ENCODE measurements around the gene TSPEAR.

The TSPEAR gene

DNA sequence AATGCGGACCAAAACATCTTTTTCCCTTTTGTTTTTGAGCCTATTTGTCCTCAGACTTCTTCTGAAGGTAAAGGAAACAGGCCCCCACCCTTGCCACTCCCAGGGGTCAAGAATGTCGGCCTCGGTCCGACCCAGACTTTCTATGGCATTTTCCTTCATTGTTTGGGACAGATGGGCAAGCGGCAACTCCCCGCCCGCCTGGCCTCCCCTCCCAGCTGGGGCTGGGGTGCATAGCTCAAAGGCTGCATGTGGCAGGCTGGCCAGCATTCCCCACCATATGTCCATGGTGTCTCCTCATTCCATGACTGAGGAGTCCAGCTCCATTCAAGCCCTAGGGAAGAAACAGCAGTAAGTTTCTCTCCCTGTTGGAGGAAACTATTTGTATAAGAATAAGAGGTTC, 29.4 kb upstream of the TSPEAR start:
- Histone ChIP-seq H3K27ac (ENCODE audit: low read depth, low read length, poor library complexity, severe bottlenecking) (no peak overlapping the region), H3K27me3 (ENCODE audit: insufficient read depth, low read length) (no peaks in the 10 kb centered on the region; the same call in none of the 2 replicates), H3K9ac (ENCODE audit: low read length) (no peak overlapping the region), H3K4me3 (ENCODE audit: low read depth, low read length, poor library complexity, severe bottlenecking) (no peak overlapping the region), H3K36me3 (ENCODE audit: insufficient read depth, low read length) (no peaks in the 10 kb centered on the region), H3K4me2 (ENCODE audit: low read length) (no peak overlapping the region), H2AFZ (ENCODE audit: low read length) (no peak overlapping the region), H3F3A (ENCODE audit: insufficient read depth, low read length) (no peaks in the 10 kb centered on the region), H3K9me3 (ENCODE audit: low read length) (0 out of 2 replicates have a peak, but pooled peaks cover 2% of the 10 kb centered on the region), H3K9me2 (ENCODE audit: low read depth, low read length) (no peaks in the 10 kb centered on the region), H3K4me1 (ENCODE audit: insufficient read depth, low read length, severe bottlenecking) (no peaks in the 10 kb centered on the region), H4K20me1 (ENCODE audit: insufficient read depth, low read length) (no peaks in the 10 kb centered on the region), H3K79me2 (ENCODE audit: insufficient read depth, low read length) (no peaks in the 10 kb centered on the region)
- TF ChIP-seq, protein P1, sequence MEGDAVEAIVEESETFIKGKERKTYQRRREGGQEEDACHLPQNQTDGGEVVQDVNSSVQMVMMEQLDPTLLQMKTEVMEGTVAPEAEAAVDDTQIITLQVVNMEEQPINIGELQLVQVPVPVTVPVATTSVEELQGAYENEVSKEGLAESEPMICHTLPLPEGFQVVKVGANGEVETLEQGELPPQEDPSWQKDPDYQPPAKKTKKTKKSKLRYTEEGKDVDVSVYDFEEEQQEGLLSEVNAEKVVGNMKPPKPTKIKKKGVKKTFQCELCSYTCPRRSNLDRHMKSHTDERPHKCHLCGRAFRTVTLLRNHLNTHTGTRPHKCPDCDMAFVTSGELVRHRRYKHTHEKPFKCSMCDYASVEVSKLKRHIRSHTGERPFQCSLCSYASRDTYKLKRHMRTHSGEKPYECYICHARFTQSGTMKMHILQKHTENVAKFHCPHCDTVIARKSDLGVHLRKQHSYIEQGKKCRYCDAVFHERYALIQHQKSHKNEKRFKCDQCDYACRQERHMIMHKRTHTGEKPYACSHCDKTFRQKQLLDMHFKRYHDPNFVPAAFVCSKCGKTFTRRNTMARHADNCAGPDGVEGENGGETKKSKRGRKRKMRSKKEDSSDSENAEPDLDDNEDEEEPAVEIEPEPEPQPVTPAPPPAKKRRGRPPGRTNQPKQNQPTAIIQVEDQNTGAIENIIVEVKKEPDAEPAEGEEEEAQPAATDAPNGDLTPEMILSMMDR (IDR thresholded peaks at IDR 0.05; ENCODE audit: low read length), result no peak
- no peak for TF ChIP-seq EZH2 (IDR thresholded peaks at IDR 0.05; ENCODE audit: borderline replicate concordance, low read length)

DNA sequence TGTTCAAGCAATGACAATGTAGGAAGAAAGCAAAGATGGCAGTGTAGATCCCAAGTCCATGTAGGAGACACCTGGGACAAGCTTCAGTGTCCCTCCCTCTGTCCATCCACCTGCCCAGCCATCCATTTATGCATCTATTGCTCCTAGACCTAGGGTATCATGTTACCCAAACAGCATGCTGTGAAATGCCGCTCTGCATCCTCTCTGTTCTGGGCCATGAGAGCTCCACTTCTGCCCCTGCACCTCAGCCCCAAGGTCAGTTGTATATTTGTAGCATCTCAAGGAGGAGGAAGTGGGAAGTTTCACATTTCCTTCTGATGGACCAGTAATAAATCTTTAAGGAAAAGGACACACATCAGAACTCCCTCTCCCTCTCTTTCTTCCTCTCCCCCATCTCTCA, 27.9 kb upstream of the TSPEAR start:
- H4K20me1 ChIP-seq (ENCODE audit: insufficient read depth, low read length), result no peaks in the 10 kb centered on the region
- H3K27me3 ChIP-seq (ENCODE audit: insufficient read depth, low read length), result peaks cover under 1% of the 10 kb centered on the region
- H3K79me2 ChIP-seq (ENCODE audit: insufficient read depth, low read length), result no peaks in the 10 kb centered on the region
- H2AFZ ChIP-seq (ENCODE audit: low read length), result no peak overlapping the region
- no peak overlapping the region for H3K4me3 ChIP-seq (ENCODE audit: low read depth, low read length, poor library complexity, severe bottlenecking)
- no peak overlapping the region for H3K9ac ChIP-seq (ENCODE audit: low read length)
- TF ChIP-seq, protein P1 (IDR thresholded peaks at IDR 0.05; ENCODE audit: low read length), result no peak
- no peak for TF ChIP-seq EZH2 (IDR thresholded peaks at IDR 0.05; ENCODE audit: borderline replicate concordance, low read length)
- H3K27ac ChIP-seq (ENCODE audit: low read depth, low read length, poor library complexity, severe bottlenecking), result no peak overlapping the region
- H3K4me2 ChIP-seq (ENCODE audit: low read length), result no peak overlapping the region
- H3K4me1 ChIP-seq (ENCODE audit: insufficient read depth, low read length, severe bottlenecking), result no peaks in the 10 kb centered on the region
- H3K9me2 ChIP-seq (ENCODE audit: low read depth, low read length), result no peaks in the 10 kb centered on the region
- no peaks in the 10 kb centered on the region for H3F3A ChIP-seq (ENCODE audit: insufficient read depth, low read length)
- H3K9me3 ChIP-seq (ENCODE audit: low read length), result 0 out of 2 replicates have a peak, but pooled peaks cover 2% of the 10 kb centered on the region
- no peaks in the 10 kb centered on the region for H3K36me3 ChIP-seq (ENCODE audit: insufficient read depth, low read length)

DNA sequence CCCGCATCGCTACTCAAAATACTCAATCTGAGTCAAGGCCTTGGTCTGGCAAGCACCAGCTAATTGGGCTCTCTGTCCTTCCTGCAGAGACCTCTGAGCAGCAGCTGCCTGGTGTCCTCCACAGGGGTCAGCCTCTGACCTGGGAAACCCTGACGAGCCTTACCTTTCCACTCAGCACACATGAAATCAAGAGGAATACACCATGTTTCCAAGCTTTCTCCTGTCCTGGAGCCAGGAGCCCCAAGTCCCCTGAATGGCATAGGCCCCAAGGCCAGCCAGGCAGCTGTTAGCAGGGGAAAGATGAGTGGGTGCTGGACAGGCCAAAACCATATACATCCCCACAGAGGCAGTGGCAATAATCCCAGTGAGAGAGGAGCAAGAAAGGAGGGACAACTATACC, 27.2 kb upstream of the TSPEAR start:
- Histone ChIP-seq H3K27me3 (ENCODE audit: insufficient read depth, low read length) (peaks cover 6% of the 10 kb centered on the region; the same call in 1 of the 2 replicates), H3K27ac (ENCODE audit: low read depth, low read length, poor library complexity, severe bottlenecking) (no peak overlapping the region), H3K9me2 (ENCODE audit: low read depth, low read length) (no peaks in the 10 kb centered on the region), H3K79me2 (ENCODE audit: insufficient read depth, low read length) (no peaks in the 10 kb centered on the region), H3K9me3 (ENCODE audit: low read length) (no peaks in the 10 kb centered on the region), H3K36me3 (ENCODE audit: insufficient read depth, low read length) (no peaks in the 10 kb centered on the region), H3K4me2 (ENCODE audit: low read length) (no peak overlapping the region), H3F3A (ENCODE audit: insufficient read depth, low read length) (no peaks in the 10 kb centered on the region), H3K9ac (ENCODE audit: low read length) (no peak overlapping the region), H3K4me3 (ENCODE audit: low read depth, low read length, poor library complexity, severe bottlenecking) (no peak overlapping the region), H3K4me1 (ENCODE audit: insufficient read depth, low read length, severe bottlenecking) (no peaks in the 10 kb centered on the region), H4K20me1 (ENCODE audit: insufficient read depth, low read length) (no peaks in the 10 kb centered on the region), H2AFZ (ENCODE audit: low read length) (no peak overlapping the region)
- no peak for TF ChIP-seq EZH2 (IDR thresholded peaks at IDR 0.05; ENCODE audit: borderline replicate concordance, low read length)
- TF ChIP-seq, protein P1 (IDR thresholded peaks at IDR 0.05; ENCODE audit: low read length), result no peak
